Activated effector memory CD4-positive, alpha-beta T cell treated with Interleukin-2 at 50 U/mL for 16 hours (primary cell): Measurements from ENCODE around the gene NAA40.
"Not testable (repeated sequence)": the region's sequence is repeated elsewhere in the genome, so short reads cannot be mapped to it uniquely, and the experiment has no call there.

Experiments used
- DNase-seq: peaks from one replicate; pipeline ENCODE4 v3.0.0-alpha.2; 2020

Gene NAA40

DNA sequence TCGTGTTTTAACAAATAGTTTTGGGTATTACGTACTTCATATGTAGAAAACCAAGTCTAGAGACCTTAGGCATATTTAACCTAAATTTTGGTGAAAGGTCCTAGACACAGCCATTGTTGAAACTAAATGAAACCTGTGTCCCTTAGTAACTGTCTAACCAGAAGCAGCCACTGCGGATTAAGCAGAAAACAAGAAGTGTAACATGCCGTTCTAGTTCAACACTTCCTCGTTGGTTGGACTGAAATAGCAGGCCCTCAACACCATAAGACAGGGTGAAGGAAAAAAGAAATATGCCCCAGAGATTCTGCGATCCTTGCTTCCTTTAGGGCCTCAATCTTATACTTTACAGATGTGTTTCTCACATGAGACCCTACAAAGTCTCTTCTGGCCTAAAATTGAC, 2.0 kb downstream of the NAA40 start:
- DNase-seq = no peak

GRCh38 chr11:63941901-63942300, 3.1 kb downstream of the NAA40 start:
- DNase-seq = no peak

GRCh38 chr11:63942803-63943202, 4.0 kb downstream of the NAA40 start:
- DNase-seq = no peak

DNA sequence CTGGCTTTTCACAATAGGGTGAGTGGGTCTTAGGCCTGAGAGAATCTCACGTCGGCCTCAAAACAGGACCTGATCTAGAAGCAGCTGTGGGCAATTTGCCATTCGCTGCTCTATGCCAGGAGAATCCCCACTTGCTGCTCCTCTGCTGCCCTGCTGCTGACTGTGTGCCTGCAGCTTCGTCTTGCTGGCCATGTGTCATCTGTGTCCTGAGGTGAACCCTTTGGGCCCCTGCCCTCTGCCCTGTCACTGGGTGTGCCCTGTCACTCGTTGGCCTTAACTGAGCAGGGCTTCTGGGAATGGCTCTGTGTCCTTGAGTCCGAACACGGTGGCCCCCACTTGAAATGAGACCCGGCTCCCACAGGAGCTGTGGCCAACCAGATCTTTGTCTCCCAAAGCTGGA, 6.2 kb downstream of the NAA40 start:
- DNase-seq = no peak

GRCh38 chr11:63945477-63946163, 6.8 kb downstream of the NAA40 start:
- peak; percentile 25 for DNase-seq

DNA sequence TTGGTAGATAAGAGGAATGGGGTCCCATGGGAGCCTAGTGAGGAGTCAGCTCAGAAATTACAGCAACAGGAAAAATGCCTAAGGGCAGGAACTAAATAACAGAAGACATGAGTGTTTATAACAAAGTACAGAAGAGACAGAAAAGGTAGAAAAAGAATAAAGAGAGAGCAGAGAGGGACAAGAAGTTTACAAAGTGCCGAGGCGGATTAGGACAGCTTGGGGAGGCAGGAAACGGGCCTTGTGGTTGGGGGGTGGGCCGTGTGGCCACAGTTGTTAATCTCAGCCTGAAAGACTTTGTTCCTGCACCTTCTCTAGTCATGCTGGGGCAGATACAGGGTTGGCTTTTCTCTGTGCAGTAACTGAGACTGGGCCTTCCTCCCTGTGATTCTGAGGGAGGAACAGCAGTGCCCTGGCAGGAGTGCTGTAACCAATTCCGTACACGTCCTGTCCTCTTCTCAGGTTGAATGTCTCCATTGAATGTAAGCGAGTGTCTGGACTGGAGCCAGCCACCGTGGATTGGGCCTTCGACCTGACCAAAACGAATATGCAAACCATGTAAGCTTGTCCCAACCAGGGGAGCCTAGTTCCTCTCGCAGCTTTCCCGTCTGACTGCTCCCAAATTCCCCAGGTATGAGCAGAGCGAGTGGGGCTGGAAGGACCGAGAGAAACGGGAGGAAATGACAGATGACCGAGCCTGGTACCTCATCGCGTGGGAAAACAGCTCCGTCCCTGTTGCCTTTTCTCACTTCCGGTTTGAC, 13.2 kb downstream of the NAA40 start:
- DNase-seq = peak; percentile 15

DNA sequence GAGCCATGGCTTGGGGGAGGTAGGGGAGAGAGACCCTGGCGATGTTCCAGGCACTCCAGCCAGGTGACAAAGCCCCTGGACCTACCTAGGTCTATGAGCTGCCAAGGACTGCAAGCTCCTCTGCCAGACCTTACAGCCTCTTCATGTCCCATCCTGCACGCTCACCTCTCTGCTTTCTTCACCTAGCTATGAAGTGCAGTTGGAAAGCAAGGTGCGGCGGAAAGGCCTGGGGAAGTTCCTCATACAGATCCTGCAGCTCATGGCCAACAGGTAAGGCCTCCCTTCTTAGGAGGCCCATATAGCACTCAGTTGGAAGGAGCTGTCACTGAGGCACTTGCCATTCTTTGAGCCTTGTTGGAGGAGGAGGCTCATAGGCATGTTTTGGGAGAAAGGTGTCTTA, 13.8 kb downstream of the NAA40 start:
- no peak for DNase-seq

GRCh38 chr11:63958008-63958407, 19.2 kb downstream of the NAA40 start:
- no peak for DNase-seq

GRCh38 chr11:63961608-63962412, 23.0 kb downstream of the NAA40 start:
- no peak for DNase-seq

- not testable (repeated sequence) for DNase-seq
Measured at GRCh38 chr11:63963895-63964294, 25.1 kb downstream of the NAA40 start.

- no peak for DNase-seq
Measured at GRCh38 chr11:63966444-63966843, 27.6 kb downstream of the NAA40 start.

GRCh38 chr11:63969461-63969860, 30.7 kb downstream of the NAA40 start:
- no peak for DNase-seq

DNA sequence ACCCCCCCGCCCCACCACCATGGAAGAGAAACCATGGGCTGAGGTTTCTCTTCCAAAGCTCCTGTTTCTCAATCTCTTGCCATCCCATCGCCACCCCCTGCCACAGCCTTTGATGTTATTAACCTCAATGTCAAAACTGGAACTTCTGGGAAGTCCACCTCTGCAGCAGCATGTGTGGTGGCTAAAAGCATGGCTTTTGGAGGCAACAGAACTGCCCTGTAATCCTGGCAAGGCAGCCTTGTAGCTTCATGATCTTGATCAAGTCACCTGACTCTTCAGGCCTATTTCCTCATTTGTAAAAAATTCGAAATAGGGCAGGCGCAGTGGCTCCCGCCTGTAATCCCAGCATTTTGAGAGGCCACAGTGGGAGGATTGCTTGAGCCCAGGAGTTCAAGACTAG, 32.1 kb downstream of the NAA40 start:
- no peak for DNase-seq

DNA sequence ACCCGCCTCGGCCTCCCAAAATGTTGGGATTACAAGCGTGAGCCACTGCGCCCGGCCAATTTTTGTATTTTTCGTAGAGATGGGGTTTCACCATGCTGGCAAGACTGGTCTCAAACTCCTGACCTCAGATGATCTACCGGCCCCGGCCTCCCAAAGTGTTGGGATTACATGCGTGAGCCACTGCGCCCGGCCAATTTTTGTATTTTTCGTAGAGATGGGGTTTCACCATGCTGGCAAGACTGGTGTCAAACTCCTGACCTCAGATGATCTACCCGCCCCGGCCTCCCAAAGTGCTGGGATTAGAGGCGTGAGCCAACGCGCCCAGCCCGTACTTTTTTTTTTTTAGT, 35.1 kb downstream of the NAA40 start:
- DNase-seq = not testable (repeated sequence)

DNA sequence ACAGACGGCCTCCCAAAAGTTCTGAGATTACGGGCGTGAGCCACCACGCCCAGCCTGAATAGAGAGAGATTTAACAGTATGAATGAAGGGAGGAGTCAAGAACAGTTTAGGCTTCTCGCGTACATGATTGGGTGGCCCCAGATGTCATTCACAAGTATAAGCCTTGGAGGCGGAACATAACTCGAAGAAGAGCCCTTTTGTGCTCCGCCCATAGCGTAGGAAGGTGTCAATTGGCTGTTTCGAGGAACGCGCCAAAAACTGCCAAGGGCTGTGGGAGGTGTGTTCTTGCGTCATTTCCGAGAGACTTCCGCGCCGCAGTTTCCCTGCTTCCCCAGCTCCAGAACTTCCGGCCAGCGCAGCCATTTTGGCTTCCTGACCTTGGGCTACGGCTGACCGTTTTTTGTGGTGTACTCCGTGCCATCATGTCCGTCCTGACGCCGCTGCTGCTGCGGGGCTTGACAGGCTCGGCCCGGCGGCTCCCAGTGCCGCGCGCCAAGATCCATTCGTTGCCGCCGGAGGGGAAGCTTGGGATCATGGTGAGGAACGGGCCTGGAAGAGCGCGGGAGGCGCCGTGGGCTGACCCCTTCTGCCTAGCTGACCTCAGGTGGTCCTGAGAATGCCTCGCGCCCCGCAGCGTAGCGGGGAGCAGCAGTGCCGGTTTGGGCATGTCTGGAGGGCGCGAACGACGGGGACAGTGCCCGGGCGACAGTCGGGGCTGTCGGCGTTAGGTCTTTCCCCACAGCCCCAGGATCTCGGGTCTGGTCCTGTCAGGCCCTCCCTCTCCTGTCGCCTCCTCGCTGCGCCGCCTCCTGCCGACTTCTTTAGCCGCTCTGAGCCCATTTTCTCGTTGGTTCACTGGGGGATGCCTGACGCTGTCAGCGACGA, 35.7 kb downstream of the NAA40 start, which contains the start of gene COX8A:
Gene COX8A (plus strand): TSS at position 362 of the 885 bp plus-strand sequence. CDS start 61 bp downstream, at position 423.
- peak; percentile 93 for DNase-seq

- DNase-seq = no peak
Measured at GRCh38 chr11:63978551-63979239, 39.9 kb downstream of the NAA40 start.

DNA sequence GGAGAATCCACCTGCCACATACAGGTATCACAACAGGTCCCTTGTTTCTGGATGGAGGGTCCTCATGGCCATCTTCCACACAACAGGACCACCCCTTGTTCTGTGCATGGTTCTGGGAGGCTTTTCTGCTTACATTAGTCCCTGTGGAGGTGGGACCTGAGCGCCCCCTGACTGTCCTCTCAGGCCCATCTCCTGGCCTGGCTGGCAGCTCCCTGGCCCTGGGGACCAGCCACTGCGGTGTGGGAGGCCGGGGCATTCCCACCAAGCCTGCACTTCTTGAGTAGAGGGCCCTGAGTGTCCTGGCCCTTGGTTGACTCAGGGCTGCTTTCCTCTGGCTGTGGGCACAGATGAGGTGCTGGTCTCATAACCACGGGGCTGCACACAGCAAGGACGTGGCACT, 40.6 kb downstream of the NAA40 start:
- no peak for DNase-seq

DNA sequence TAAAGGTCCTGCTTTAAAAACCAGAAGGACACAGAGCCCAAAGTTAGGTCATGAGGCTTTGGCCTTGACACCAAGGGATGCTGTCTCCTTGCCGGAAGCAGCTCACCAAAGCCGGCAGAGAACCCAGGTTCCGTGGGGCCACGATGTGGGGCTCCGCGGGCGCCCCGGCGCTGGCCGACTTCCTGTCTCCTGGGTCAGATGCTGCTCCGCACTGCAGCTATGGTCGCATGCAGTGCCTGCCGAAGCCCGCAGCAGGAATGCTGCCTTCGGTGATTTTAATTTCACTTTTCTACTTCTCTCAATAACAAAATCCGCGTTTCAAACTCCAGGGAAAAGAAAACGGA, 47.0 kb downstream of the NAA40 start:
- peak; percentile 67 for DNase-seq

- DNase-seq = peak; percentile 78
Measured at GRCh38 chr11:63986156-63986931, 47.5 kb downstream of the NAA40 start, which contains the start of gene OTUB1. TSS of gene OTUB1 (plus strand) at chr11:63986438. CDS start at chr11:63986457, 19 bp downstream.

DNA sequence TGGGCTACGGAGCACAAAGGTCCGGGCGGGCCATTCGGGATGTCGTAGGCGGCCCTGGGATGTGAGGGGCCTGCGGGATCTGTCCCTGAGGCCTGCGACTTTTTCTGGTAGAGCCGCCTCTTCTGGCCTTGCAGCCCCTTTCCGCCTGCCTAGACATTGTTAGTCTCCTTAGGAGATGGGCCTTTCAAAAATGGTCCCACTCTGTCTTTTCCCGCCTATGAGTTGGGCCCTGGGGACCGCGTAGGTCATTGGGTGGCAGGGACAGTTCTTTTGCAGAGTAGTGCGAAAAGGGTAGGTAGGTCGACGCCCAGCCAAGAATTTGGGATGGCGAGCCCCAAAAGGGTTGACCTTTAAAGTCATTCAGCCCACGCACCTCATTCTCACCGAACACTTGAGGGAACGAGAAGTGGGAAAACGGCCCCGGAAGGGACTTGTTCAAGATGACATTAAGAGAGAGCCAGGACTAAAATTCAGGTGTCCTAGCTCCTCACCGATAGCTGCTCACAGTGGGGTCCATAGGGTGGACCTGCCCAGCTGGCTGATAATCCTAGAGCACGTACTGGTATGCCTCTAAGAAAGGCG, 48.2 kb downstream of the NAA40 start:
- no peak for DNase-seq

DNA sequence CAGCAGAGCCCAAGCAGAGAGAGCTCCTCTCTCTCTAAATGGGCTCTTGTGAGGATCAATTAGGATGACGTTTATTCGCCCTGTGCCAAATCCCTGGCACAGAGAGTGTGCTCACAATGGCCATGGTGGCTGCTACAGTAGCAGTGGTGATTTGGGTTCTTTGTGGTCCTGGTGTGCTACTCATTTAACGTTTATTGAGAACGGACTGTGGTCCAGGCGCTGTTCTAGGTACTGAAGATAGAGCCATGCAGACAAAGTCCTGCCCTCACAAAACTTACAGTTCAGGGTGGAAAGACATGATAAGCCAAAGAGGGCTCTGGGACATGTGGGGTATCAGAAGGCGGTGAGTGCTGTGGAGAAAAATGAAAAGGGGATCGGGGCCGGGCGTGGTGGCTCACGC, 52.8 kb downstream of the NAA40 start:
- DNase-seq = no peak
